NCI-H146 treated with DMSO at 0.1 percent for 48 hours (cell line): ENCODE measurements around the gene TRIM36.

Experiments
- DNase-seq: peaks from one replicate; lab custom pipeline; 2025; ENCODE audit not compliant: unreplicated experiment; lab: John Stamatoyannopoulos, UW

Gene TRIM36

GRCh38 chr5:115168829-115169486, 750 bp downstream of the TRIM36 start:
- DNase-seq, result peak; percentile 36

DNA sequence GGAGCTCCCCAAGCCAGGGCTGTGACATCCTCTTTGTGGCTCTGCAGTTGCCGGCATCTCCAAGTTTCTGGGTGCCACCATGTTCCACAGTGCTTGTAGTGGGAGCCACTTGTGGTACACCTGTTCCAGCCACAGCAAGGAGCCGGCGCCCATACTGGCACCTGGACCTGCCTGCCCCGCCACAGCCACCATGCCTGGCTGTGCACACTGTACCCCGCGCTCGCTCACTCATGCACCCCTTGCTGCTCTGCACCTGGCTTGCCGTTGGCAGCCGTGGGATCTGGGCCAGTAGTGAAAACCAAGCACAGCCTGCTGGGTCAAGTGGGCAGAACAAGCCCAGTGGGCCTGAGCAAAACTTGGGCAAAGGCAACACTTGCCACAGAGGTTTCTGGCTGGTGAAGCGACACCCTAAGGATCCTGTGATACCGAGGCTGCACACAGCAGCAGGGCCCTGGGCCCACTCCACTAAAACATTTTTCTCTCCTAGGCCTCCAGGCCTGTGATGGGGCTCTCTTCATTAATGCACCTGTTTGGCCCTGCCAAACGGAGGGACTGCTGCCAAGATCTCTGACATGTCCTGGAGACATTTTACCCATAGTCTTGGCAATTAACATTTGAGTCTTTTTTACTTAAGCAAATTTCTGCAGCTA, 2.8 kb downstream of the TRIM36 start:
- no peak for DNase-seq

- DNase-seq, result no peak
These were observed 3.9 kb downstream of the TRIM36 start for GRCh38 chr5:115165790-115166189.

- DNase-seq, result peak; percentile 99
These were observed 8.7 kb downstream of the TRIM36 start for GRCh38 chr5:115160975-115161475.

- no peak for DNase-seq
These were observed 18.4 kb downstream of the TRIM36 start for GRCh38 chr5:115151208-115151805.

- no peak for DNase-seq
These were observed 19.2 kb downstream of the TRIM36 start for GRCh38 chr5:115150512-115150911.

DNA sequence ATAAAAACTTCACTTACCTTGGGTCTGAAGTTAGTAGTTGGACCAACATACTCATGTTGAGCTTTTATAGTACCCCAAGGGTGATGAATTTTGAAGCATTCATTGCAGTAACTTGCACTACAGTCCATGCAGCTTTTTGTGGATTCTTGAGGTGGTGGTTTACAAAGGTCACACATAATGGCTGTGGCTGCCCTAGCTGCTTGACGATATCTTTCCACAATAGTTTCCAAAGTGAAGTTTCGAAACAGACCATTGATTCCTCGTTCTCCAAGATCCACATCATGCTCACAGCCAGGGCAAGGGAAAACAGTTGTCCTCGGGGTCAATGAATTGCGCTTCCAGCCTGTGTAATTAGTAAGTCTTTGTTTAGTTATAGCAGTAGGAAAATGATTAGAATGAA, 22.7 kb downstream of the TRIM36 start:
- DNase-seq, result no peak

GRCh38 chr5:115136294-115136693, 33.4 kb downstream of the TRIM36 start:
- no peak for DNase-seq

GRCh38 chr5:115132465-115132864, 37.2 kb downstream of the TRIM36 start:
- DNase-seq, result no peak

GRCh38 chr5:115126303-115126702, 43.4 kb downstream of the TRIM36 start:
- no peak for DNase-seq

DNA sequence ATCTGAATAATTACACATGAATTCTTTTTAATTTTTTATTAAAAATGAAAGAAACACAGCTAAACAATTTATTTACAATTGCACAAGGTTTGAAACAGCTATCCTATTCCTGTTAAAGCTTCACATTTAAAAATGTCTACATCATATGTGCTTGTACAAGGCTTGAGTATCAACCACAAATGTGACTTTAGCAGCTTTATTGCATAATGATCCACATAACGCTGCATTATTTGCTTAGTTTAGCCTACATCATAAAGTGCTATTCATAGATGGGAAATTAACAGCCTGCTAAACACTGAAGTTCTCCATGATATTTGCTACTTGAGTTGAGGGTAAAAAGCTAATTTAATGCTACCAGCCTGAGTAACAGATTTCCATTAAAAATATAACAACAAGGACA, 45.0 kb downstream of the TRIM36 start:
- DNase-seq, result no peak

DNA sequence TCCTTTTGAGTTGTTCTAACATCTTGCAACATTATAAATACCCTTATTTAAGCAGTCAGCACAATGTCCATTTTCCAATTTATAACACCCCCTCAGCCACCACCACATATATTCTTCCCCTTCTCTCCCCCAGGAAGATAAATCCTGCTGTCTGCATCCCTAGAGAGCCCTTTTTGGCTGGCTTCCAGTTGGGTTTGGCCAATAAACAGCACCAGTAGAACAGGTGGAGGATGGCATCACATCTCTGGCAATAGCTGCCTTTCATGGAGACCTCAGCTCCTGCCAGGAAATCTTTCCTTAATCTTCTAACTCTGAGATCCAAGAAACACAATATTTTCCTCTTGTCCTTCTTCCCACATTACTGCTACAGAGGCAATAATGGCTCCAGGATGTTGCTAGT, 53.7 kb downstream of the TRIM36 start:
- DNase-seq, result no peak

GRCh38 chr5:115109840-115110239, 59.9 kb downstream of the TRIM36 start:
- DNase-seq, result no peak

GRCh38 chr5:115109356-115109755, 60.4 kb downstream of the TRIM36 start:
- no peak for DNase-seq

DNA sequence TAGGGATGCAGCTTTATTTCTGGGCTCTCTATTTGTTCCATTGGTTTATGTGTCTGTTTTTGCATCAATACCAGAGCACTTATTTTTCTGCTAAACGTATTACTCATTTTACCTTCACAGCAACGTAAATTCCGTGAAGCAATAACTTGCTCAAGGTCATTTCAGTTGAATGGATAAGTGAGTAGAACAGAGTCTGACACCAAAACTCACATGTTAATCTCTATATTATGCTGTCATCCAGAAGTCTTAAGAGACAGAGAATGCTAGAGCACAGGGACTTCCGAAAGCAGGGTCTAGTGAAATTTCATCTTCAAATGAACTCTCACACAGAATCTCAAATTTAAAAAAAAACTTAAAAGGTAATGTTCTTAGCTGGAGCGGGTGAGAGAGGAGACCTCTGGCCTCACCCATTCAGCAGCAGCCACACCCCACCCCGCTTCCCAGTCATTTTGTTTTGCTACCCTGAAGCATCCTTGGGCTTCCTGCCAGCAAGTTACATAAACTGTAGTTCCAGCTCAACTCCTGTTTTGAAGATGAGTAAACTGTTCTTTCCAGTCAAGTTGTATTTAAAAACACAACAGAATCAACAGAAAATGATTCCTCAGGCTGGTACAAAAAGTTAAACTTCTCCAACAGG, 69.3 kb downstream of the TRIM36 start:
- DNase-seq, result no peak

DNA sequence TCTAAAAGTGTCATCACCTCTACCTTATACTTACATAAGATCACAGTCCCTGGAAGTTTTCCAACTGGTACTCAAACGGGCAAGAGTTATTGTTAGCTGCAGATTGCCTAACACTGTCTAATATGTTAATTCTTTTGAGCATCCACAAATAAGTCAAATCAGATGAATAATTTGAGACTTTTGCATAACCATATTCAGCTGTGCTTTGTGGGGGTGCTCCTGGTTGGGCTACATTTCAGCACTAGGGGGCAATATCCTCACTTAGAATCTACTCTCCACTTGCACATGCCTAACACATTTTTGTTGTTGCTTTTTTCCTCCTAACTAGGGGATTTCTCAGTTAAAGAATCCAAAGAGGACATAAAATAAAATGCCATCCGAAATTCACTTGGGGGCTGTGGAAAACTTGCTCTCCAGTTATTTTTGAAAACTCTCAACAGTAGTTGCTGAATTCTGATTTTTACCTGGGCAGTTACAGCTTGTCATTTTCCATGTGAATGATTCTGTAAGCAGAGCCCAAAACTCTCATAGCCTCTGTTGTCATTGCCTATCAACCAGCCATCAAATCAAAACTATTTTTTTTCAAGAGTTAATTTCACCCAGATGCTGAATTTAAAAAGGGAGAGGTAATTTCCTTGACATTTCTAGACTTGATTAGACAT, 71.5 kb downstream of the TRIM36 start:
- DNase-seq, result peak; percentile 69

- no peak for DNase-seq
These were observed 72.5 kb downstream of the TRIM36 start for GRCh38 chr5:115097236-115097635.

DNA sequence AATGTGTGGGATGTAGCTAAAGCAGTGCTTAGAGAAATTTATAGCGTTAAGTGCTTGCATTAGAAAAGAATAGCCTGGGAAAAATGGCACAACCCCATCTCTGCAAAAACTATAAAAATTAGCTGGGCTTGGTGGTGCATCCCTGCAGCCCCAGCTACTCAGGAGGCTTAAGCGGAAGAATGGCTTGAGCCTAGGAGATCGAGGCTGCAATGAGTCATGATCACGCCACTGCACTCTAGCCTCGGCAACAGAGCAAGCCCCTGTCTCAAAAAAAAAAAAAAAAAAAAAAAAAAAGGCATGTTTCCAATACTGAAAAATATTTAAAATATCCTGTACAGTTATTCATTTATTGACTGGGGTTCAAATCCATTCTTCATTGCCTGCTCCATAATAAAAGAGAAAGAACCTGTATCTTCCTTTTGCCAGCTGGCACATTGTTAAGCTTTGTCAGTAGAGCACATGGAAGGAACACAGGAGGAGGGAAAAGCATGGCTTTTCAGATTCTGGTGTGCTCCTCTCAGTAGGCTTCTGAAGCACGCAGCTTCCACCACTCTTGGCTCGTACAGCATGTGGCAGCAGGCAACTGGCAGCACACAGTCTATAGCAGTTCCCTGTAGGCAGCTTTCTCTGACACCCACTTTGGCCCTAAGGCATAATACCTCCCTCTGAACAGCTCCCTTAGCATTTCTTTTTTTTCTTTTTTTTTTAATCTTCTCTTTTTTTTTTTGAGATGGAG, 73.5 kb downstream of the TRIM36 start:
- DNase-seq, result no peak

DNA sequence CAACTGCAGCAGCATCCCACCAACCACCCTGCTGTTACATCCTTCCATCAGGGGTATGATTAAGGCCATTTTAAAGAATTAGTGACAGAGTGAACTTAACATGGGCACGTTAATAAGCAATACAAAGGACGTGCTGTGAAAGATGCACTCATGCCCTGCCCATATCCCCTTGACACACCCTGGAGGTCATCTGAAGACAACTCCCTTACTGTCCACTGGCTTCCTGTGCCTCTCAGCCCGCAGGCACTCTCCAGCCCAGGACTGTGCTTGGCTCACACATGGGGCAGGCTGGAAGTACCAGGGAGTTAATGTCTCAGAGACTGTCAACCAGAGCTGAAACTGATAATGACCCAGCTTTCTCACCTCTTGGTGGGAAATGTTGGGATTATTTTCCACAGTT, 81.8 kb downstream of the TRIM36 start:
- DNase-seq, result no peak

DNA sequence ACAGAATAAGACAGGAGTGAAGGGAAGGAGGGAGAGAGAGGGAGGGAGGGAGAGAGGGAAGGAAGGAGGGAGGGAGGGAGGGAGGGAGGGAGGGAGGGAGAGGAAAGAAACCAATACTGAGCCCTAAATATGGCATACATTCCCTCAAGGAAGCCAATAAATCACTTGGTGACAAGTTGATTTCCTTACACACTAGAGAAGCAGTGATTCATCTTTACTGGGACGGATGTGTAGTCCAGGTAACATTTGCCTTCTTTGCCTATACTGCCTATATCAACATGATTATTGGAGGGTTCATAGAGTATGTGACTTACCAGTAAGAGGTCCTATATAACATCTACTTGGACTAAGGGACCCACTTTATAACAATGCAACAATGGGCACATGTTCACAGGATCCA, 83.2 kb downstream of the TRIM36 start:
- no peak for DNase-seq
